H1 (cell line): ENCODE measurements around the gene ZYX. TPM values are rescaled to one million over a fixed set of nuclear protein-coding genes. Genes with fewer than 3 reads are reported as not detected.
"Not testable (repeated sequence)": the region's sequence is repeated elsewhere in the genome, so short reads cannot be mapped to it uniquely, and the experiment has no call there.

Experiments
- CTCF ChIA-PET: fragments of 300-600 bp; sonication (Branson Sonifier 250); formaldehyde crosslinking; loops from one replicate; lab custom pipeline; 2021; ENCODE audit not compliant: partially characterized antibody; lab: Charles Lee
- POLR2A ChIA-PET: fragments of 300-600 bp; sonication (Branson Sonifier 250); formaldehyde crosslinking; loops from one replicate; lab custom pipeline; 2021; ENCODE audit warnings: inconsistent platforms; ENCODE audit not compliant: partially characterized antibody; lab: Charles Lee
- DNase-seq, 2 experiments: peaks; one replicate each; pipeline versions ENCODE4 v3.0.0 to v3.0.0-alpha.2; 2010 to 2022; ENCODE audit warnings: low spot score in 2 of 2, low read depth in 1 of 2, mixed read lengths in 1 of 2
- FAIRE-seq: peaks from 2 replicates; lab custom pipeline; 2011; peaks lifted over from hg19 to GRCh38; lab: Jason Lieb, UNC
- H2AFZ ChIP-seq: 2 replicates; pipeline ENCODE4 v1.8.1; 2012; ENCODE audit warnings: low read length, inconsistent platforms
- H2AK5ac ChIP-seq: 2 replicates; pipeline ENCODE4 v1.6.1; 2013; ENCODE audit warnings: low read depth, low read length
- H2BK120ac ChIP-seq: replicated peaks from 2 replicates; pipeline ENCODE3; 2013; ENCODE audit warnings: low read depth, low read length, inconsistent platforms
- H2BK12ac ChIP-seq: 2 replicates; pipeline ENCODE4 v1.6.1; 2013; ENCODE audit warnings: low read depth, low read length
- H2BK15ac ChIP-seq: 2 replicates; pipeline ENCODE4 v1.6.1; 2013; ENCODE audit warnings: low read length
- H2BK20ac ChIP-seq: 2 replicates; pipeline ENCODE4 v1.6.1; 2013; ENCODE audit warnings: low read length
- H2BK5ac ChIP-seq: 2 replicates; pipeline ENCODE4 v1.6.1; 2013; ENCODE audit warnings: low read depth, low read length
- H3K14ac ChIP-seq: 2 replicates; pipeline ENCODE4 v1.6.1; 2013; ENCODE audit warnings: inconsistent platforms; ENCODE audit not compliant: insufficient read length
- H3K18ac ChIP-seq: 2 replicates; pipeline ENCODE4 v1.6.1; 2013; ENCODE audit warnings: low read length; ENCODE audit errors: extremely low read depth
- H3K23ac ChIP-seq: 2 replicates; pipeline ENCODE4 v1.6.1; 2013; ENCODE audit warnings: inconsistent platforms; ENCODE audit not compliant: insufficient read length
- H3K23me2 ChIP-seq: 2 replicates; pipeline ENCODE4 v1.6.1; 2013; ENCODE audit warnings: low read depth, low read length
- H3K27ac ChIP-seq: 2 replicates; pipeline ENCODE4 v1.6.1; 2011; ENCODE audit warnings: low read depth, low read length, inconsistent platforms
- H3K27me3 ChIP-seq, 4 experiments: replicated peaks in 1 of 4; 1 replicate in 1 of 4; 2 replicates in 3 of 4; pipeline versions ENCODE4 v1.6.1 to v1.8.1; 2011 to 2013; ENCODE audit warnings: low read length in 3 of 4, mild to moderate bottlenecking in 3 of 4, inconsistent platforms in 2 of 4, mixed read lengths in 2 of 4, moderate library complexity in 1 of 4; ENCODE audit not compliant: control insufficient read depth in 3 of 4, insufficient read depth in 3 of 4; ENCODE audit errors: extremely low read depth in 1 of 4
- H3K36me3 ChIP-seq, 4 experiments: 2 replicates each; pipeline versions ENCODE4 v1.6.1 to v1.8.1; 2011 to 2013; ENCODE audit warnings: mild to moderate bottlenecking in 4 of 4, low read length in 3 of 4, moderate library complexity in 2 of 4, control low read depth in 1 of 4, inconsistent platforms in 1 of 4; ENCODE audit not compliant: insufficient read depth in 4 of 4, control insufficient read depth in 2 of 4
- H3K4ac ChIP-seq: replicated peaks from 2 replicates; pipeline ENCODE3; 2013; ENCODE audit warnings: low read length, low read depth, mixed read lengths, inconsistent platforms; ENCODE audit not compliant: insufficient read length
- H3K4me1 ChIP-seq, 4 experiments: replicated peaks in 1 of 4; 1 replicate in 1 of 4; 2 replicates in 3 of 4; pipeline versions ENCODE4 v1.6.1 to v1.8.1; 2011 to 2013; ENCODE audit warnings: low read length in 3 of 4, inconsistent platforms in 2 of 4, mixed read lengths in 1 of 4; ENCODE audit not compliant: insufficient read depth in 4 of 4, control insufficient read depth in 3 of 4
- H3K4me2 ChIP-seq, 2 experiments: 2 replicates each; pipeline versions ENCODE4 v1.6.1 to v1.8.1; 2011 to 2013; ENCODE audit warnings: low read depth in 2 of 2, low read length in 2 of 2, control low read depth in 1 of 2, inconsistent platforms in 1 of 2, mild to moderate bottlenecking in 1 of 2; ENCODE audit not compliant: insufficient read depth in 1 of 2
- H3K4me3 ChIP-seq, 4 experiments: fragments of 200-600, 300-600 bp in 1 of 4; sonication (generic), shearing (Covaris generic), sonication (Bioruptor Twin) in 1 of 4; 2 replicates each; pipeline versions ENCODE4 v1.5.1 to v1.8.1; 2011 to 2016; ENCODE audit warnings: low read length in 4 of 4, low read depth in 3 of 4, control low read depth in 2 of 4, inconsistent platforms in 2 of 4, mild to moderate bottlenecking in 2 of 4, mixed read lengths in 1 of 4, moderate library complexity in 1 of 4; ENCODE audit not compliant: insufficient read depth in 2 of 4; ENCODE audit errors: extremely low read depth in 1 of 4
- H3K56ac ChIP-seq: replicated peaks from 2 replicates; pipeline ENCODE3; 2013; ENCODE audit warnings: low read depth, mild to moderate bottlenecking, mixed read lengths, low read length, inconsistent platforms; ENCODE audit not compliant: insufficient read length
- H3K79me1 ChIP-seq: 2 replicates; pipeline ENCODE4 v1.6.1; 2013; ENCODE audit warnings: low read depth, low read length, control low read depth
- H3K79me2 ChIP-seq, 2 experiments: 2 replicates each; pipeline versions ENCODE4 v1.6.1 to v1.8.1; 2012 to 2013; ENCODE audit warnings: low read length in 2 of 2, mild to moderate bottlenecking in 2 of 2, inconsistent platforms in 1 of 2; ENCODE audit not compliant: insufficient read depth in 2 of 2, control insufficient read depth in 1 of 2
- H3K9ac ChIP-seq, 4 experiments: replicated peaks in 1 of 4; 1 replicate in 1 of 4; 2 replicates in 3 of 4; pipeline versions ENCODE4 v1.6.1 to v1.8.1; 2011 to 2013; ENCODE audit warnings: low read depth in 3 of 4, low read length in 3 of 4, control low read depth in 2 of 4, mild to moderate bottlenecking in 2 of 4, moderate library complexity in 2 of 4, inconsistent platforms in 1 of 4; ENCODE audit errors: extremely low read depth in 1 of 4
- H3K9me3 ChIP-seq, 2 experiments: 2 replicates each; pipeline versions ENCODE4 v1.6.1 to v1.8.1; 2012 to 2013; ENCODE audit warnings: mild to moderate bottlenecking in 2 of 2, moderate library complexity in 2 of 2, control low read depth in 1 of 2, inconsistent platforms in 1 of 2, low read depth in 1 of 2, low read length in 1 of 2, mixed read lengths in 1 of 2; ENCODE audit not compliant: insufficient read depth in 2 of 2
- H4K20me1 ChIP-seq, 2 experiments: replicated peaks in 1 of 2; 2 replicates each; pipeline versions ENCODE3 to v1.8.1; 2011 to 2013; ENCODE audit warnings: inconsistent platforms in 2 of 2, low read length in 2 of 2, mild to moderate bottlenecking in 1 of 2; ENCODE audit not compliant: insufficient read depth in 2 of 2, control insufficient read depth in 1 of 2
- H4K5ac ChIP-seq: 2 replicates; pipeline ENCODE4 v1.6.1; 2013; ENCODE audit warnings: low read length, low read depth, mixed read lengths, inconsistent platforms; ENCODE audit not compliant: insufficient read length
- H4K8ac ChIP-seq: 2 replicates; pipeline ENCODE4 v1.8.0; 2013; ENCODE audit warnings: mild to moderate bottlenecking, moderate library complexity, low read length, inconsistent platforms; ENCODE audit not compliant: insufficient read depth; ENCODE audit errors: extremely low read depth
- H4K91ac ChIP-seq: replicated peaks from 2 replicates; pipeline ENCODE3; 2013; ENCODE audit warnings: low read length, mixed read lengths, inconsistent platforms; ENCODE audit not compliant: insufficient read length
- WGBS, 2 experiments: shearing (Covaris generic) in 1 of 2; methylation state at CpG; one replicate each; pipeline versions ENCODE4 v1.1.6 to v1.1.7; 2013 to 2015; ENCODE audit warnings: low lambda C conversion rate in 2 of 2, mixed read lengths in 2 of 2, inconsistent platforms in 1 of 2, low coverage in 1 of 2, missing lambda C conversion rate in 1 of 2; ENCODE audit not compliant: insufficient replicate concordance in 2 of 2, insufficient coverage in 1 of 2, insufficient read length in 1 of 2; ENCODE audit errors: extremely low coverage in 1 of 2, missing lambda C conversion rate in 1 of 2; 5-methylcytosine and 5-hydroxymethylcytosine counted together
- polyA plus RNA-seq, 7 experiments: library from polyadenylated mRNA; depleted of rRNA in 3 of 7; stranded (reverse) in 5 of 7; unstranded in 2 of 7; fragments of >200 nt in 5 of 7; fragments of 200-250 nt in 2 of 7; gene quantifications; 1 replicate in 5 of 7; 2 replicates in 1 of 7; 4 replicates in 1 of 7; pipeline versions ENCODE4 v1.2.1 to v1.2.3, GENCODE V29; 2011 to 2013; ENCODE audit warnings: missing spikeins in 2 of 7, mixed read lengths in 2 of 7
- total RNA-seq: library from RNA; stranded (reverse); fragmentation: NEBNext Ultra II Directional; extraction: Animal tissue kit (Norgen Biotek cat#: 25700); gene quantifications from 2 replicates; pipeline ENCODE4 v1.2.1, GENCODE V29; 2021

Gene ZYX
- total and polyA plus RNA-seq, 2 of the 8 experiments (the other 6 are each of a cell fraction or from before 2014, with no cell fraction given) = 40.6 to 159 TPM

DNA sequence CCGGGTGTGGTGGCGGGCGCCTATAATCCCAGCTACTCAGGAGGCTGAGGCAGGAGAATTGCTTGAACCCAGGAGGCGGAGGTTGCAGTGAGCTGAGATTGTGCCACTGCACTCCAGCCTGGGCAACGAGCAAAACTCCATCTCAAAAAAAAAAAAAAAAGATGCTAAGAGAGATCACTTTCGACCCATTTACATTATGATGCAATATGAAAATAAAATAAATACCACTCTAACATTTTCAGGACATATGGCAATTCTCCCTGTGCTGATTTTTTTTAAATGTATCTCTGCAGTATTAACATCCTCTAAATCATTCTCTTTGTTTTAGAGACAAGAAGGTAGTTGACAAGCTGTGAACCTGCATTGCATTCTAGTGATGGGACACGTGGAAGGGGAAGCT, 34.1 kb downstream of the ZYX start:
- H2BK12ac ChIP-seq, H3K79me1 ChIP-seq, H3K56ac ChIP-seq, H3K4ac ChIP-seq, H3K4me3 ChIP-seq, H2AFZ ChIP-seq, H3K27ac ChIP-seq, H3K4me2 ChIP-seq, FAIRE-seq, H2BK15ac ChIP-seq, H4K91ac ChIP-seq, H2BK5ac ChIP-seq, H3K79me2 ChIP-seq, H4K8ac ChIP-seq, H3K27me3 ChIP-seq, H2BK20ac ChIP-seq, H4K5ac ChIP-seq, H4K20me1 ChIP-seq, H3K9me3 ChIP-seq, H2AK5ac ChIP-seq, H3K23ac ChIP-seq, H3K14ac ChIP-seq, DNase-seq, H3K9ac ChIP-seq, H3K36me3 ChIP-seq, H3K18ac ChIP-seq, H3K23me2 ChIP-seq: not testable (repeated sequence)
- ChIA-PET CTCF (interaction anchor here (0.5 to 5.2 kb wide), 22 partner anchors 8 to 1239 kb away, joined by 3 to 65 read pairs (median 6); partner anchors contain the start of genes EPHA1 and OR6V1), POLR2A (interaction anchor here (0.9 to 1.9 kb wide), 3 partner anchors 9 to 27 kb away, joined by 5 to 7 read pairs (median 6); no protein-coding TSS in a partner anchor)
- peaks cover 4 to 15% (median 9%) of the 10 kb centered on the region in 4 experiments; a peak in 6 of 7 replicates for H3K4me1 ChIP-seq
- 84% methylated on average over 7 of the region's 7 CpGs; no CpG with 5 or more reads in 1 of the 2 experiments for WGBS, 2 experiments
- peak overlapping the region; percentile 69 for H2BK120ac ChIP-seq
